ENCODE results near the gene SRSF12.
A peak's percentile ranks its signal among the peaks of the same experiment; 100 is the strongest.
"Not testable (repeated sequence)": the region's sequence is repeated elsewhere in the genome, so short reads cannot be mapped to it uniquely, and the experiment has no call there.

SRSF12 gene

DNA sequence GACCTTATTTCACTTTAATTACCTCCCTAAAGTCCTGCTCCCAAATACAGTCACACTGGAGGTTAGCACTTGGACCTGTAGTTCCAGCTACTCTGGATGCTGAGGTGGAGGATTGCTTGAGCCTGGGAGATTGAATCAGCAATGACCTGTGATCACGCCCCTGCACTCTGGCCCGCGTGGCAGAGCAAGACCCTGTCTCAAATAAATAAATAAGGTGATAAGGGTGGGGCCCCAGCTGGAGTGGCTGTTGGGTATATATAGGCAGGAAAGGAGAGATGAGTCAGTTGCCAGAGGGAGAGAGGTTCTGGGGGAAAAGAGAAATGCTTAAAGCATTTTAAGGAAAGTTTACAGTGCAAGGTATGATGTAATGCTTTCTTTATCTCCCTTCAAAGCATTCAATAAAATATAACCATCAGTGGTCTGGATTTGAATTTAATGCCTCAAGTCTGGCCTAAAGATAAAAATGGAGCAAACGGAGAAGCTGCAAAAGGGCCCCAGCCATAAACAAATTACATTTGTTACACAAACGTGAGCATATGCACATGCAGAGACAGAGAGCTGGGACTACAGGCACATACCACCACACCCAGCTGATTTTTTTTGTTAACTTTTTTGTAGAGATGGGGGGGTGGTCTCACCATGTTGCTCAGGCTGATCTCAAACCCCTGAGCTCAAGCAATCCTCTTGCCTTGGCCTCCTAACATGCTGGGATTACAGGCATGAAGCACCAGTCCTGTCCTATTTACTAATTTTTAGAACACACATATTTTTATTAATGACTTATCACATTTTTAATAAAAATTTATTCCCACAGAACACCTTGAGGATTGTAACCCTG is 21.9 kb upstream of the SRSF12 start:
- TF ChIP-seq, protein P1, sequence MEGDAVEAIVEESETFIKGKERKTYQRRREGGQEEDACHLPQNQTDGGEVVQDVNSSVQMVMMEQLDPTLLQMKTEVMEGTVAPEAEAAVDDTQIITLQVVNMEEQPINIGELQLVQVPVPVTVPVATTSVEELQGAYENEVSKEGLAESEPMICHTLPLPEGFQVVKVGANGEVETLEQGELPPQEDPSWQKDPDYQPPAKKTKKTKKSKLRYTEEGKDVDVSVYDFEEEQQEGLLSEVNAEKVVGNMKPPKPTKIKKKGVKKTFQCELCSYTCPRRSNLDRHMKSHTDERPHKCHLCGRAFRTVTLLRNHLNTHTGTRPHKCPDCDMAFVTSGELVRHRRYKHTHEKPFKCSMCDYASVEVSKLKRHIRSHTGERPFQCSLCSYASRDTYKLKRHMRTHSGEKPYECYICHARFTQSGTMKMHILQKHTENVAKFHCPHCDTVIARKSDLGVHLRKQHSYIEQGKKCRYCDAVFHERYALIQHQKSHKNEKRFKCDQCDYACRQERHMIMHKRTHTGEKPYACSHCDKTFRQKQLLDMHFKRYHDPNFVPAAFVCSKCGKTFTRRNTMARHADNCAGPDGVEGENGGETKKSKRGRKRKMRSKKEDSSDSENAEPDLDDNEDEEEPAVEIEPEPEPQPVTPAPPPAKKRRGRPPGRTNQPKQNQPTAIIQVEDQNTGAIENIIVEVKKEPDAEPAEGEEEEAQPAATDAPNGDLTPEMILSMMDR (IDR thresholded peaks at IDR 0.05; ENCODE audit: low read depth, low read length) = no peak

DNA sequence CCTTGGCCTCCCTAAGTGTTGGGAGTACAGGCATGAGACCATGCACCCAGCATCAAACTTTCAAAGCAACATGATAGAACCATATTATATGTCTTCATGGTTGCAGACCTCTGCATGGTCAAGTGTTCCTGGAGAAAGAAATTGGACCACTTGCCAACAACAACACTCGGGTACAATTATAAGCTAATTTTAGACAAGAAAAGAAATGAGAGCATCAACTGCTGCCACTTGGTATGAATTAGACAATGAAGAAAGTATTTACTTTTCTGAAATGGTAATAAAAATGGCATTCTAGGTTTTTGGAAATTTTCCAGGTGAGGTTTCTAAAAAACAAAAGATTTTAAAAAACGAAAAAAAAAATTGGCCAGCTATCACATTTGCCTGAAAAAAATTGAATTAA is 20.3 kb upstream of the SRSF12 start:
- TF ChIP-seq, protein P1 (IDR thresholded peaks at IDR 0.05; ENCODE audit: low read depth, low read length) = no peak
- DNase-seq (ENCODE audit: extremely low read depth, low read depth) = no peak

More for the DNA sequence above, 21.9 kb upstream of the SRSF12 start:
- no peak for DNase-seq (ENCODE audit: extremely low read depth, low read depth)

DNA sequence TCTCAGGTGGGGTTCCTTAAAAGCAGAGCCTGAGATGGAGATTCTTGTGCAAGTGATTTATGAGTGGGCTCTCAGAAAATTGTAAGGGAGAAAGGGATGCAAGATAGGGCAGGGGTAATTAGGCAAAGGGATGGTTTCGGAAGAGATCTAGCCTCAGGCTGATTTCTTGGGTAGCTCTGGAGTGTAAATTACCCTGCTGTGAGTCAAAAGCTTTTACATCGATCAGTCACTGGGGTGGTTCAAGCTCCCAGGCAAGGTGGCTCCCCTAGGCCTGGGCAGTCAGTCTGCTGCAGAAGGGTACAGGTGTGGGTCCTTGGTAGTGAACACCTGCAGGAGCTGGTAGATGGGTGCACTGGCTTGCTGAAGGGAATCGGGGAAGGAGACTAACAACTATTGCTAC is 16.9 kb upstream of the SRSF12 start:
- TF ChIP-seq, protein P1 (IDR thresholded peaks at IDR 0.05; ENCODE audit: low read depth, low read length) = no peak
- DNase-seq (ENCODE audit: extremely low read depth, low read depth) = no peak

DNA sequence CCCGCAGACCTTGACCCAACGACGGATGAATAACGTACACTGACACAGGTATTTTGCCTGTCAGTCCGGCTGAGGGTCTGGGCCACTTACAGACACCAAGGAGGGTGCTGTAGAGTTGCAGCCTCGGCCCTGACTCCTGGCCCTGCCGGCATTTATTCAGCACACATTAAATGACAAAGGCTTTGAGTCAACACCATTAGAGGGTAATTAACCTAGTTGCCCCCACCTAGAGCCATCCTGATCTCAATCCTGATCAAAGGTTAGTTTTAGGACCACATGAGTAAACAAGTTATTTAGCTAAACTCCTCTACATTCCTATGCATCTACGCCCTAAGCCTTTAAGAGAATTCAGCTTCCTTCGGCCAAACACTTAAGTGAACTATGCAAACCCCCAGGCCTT is 16.1 kb upstream of the SRSF12 start:
- TF ChIP-seq, protein P1 (IDR thresholded peaks at IDR 0.05; ENCODE audit: low read depth, low read length) = no peak
- no peak for DNase-seq (ENCODE audit: extremely low read depth, low read depth)

DNA sequence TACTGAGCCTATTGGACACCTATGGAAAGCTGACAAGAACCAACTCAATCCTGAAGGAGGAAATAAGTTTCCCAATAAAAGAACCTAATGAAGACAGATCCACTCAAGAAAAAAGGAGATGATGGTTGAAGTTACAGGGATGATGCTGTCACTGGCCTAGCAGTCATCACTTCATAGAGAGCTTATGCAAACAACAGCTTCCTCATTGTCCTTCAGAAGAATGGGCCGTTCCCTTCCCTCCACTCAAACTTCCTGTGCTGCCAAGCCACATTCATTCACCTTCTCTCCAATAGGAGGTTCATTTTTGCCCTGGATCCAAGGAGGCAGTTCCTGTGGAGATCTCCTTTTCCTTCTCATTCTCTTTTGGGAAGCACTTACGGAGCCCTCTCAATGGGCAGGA is 14.2 kb upstream of the SRSF12 start:
- DNase-seq (ENCODE audit: extremely low read depth, low read depth) = no peak

DNA sequence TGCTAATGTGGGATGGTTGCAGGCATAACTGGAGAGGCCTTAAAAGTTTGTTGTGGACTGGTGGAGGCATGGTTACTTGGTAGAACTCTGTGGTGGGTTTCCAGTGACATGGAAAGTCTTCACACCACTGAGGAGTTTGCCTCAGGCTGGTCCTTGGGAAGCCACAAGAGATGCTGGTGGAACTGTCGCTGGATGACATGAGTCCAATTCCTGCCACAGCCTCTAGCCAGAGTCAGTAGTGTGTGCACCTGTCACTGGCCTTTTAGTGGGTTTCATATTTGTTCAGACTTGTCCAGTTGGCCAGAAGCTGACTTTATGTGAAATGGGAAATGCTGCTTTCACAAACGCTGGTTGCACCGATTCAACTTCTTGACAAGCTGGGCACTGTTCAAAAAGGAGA is 13.7 kb upstream of the SRSF12 start:
- TF ChIP-seq, protein P1 (IDR thresholded peaks at IDR 0.05; ENCODE audit: low read depth, low read length) = no peak

More for the DNA sequence above, 14.2 kb upstream of the SRSF12 start:
- TF ChIP-seq, protein P1 (IDR thresholded peaks at IDR 0.05; ENCODE audit: low read depth, low read length) = no peak

DNA sequence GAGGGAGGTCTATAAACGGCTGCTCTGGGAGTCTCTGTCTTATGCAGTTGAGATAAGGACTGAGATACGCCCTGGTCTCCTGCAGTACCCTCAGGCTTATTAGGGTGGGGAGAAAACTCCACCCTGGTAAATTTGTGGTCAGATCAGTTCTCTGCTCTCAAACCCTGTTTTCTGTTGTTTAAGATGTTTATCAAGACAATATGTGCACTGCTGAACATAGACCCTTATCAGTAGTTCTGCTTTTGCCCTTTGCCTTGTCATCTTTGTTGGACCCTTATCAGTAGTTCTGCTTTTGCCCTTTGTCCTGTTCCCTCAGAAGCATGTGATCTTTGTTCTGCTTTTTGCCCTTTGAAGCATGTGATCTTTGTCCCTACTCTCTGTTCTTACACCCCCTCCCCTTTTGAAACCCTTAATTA is 10.4 kb upstream of the SRSF12 start:
- DNase-seq (ENCODE audit: extremely low read depth, low read depth) = not testable (repeated sequence)

More for the DNA sequence above, 13.7 kb upstream of the SRSF12 start:
- DNase-seq (ENCODE audit: extremely low read depth, low read depth) = no peak

DNA sequence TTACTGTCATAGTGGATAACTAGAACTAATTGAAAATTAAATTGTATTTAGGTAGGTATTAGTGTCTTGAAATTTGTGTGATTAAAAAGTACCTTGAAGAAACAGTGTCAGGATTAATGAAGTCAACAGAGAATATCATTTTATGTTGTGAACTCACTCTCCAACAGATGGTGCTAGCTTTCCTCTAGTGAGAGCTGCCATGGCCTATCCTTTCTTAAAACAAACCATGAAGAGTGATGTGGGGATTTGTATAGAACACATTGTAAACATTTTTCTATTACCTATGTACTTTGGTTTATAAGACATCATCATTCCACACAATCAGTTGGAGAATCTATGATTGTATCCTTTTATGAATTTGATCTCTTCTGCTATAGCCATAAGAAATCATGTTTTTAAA is 4.8 kb upstream of the SRSF12 start:
- TF ChIP-seq, protein P1 (IDR thresholded peaks at IDR 0.05; ENCODE audit: low read depth, low read length) = peak; percentile 37
- DNase-seq (ENCODE audit: extremely low read depth, low read depth) = no peak

Data from AG09319 (cell line).